Measurements from ENCODE around the gene ACSM2B. TPM values are rescaled to one million over a fixed set of nuclear protein-coding genes. Genes with fewer than 3 reads are reported as not detected.
"Not testable (repeated sequence)": the region's sequence is repeated elsewhere in the genome, so short reads cannot be mapped to it uniquely, and the experiment has no call there.

Gene ACSM2B
- total RNA-seq, 1 experiment from 2014 or later, result 1.4 TPM

DNA sequence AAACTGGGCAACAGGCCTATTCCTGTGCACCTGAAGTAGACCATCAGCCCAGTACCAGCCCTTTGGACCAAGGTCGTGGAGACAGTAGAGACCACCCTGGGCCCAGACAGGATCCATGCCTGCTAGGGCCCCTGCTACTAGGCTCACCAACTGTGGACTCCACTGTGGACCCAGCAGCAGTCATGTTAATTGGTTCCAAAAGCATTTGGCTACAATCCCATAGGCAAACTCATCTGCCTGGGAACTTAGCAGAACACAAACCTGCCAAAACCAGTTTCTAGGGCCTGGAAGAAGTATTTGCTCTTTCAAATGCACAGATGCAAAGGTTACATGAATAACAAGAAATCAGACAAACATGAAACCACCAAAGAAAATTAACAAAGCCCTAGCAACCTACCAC is 71.7 kb downstream of the ACSM2B start:
- Histone ChIP-seq H3K4me3 (ENCODE audit: low read depth, low read length) (no peak overlapping the region), H3K4me1 (no peaks in the 10 kb centered on the region), H3K9me3 (peaks cover 11% of the 10 kb centered on the region), H3K36me3 (ENCODE audit: control insufficient read depth, insufficient read depth, low read length) (no peaks in the 10 kb centered on the region), H3K27me3 (replicated peaks; ENCODE audit: control insufficient read depth, insufficient read depth, low read length) (no peaks in the 10 kb centered on the region)
- Mint-ChIP-seq H3K9me3 (ENCODE audit: unreplicated experiment) (peaks cover 25% of the 10 kb centered on the region), H3K27me3 (ENCODE audit: insufficient read depth, unreplicated experiment) (no peaks in the 10 kb centered on the region), H3K36me3 (ENCODE audit: insufficient read depth, unreplicated experiment) (no peaks in the 10 kb centered on the region), H3K27ac (ENCODE audit: unreplicated experiment) (no peak overlapping the region), H3K4me3 (ENCODE audit: unreplicated experiment) (no peak overlapping the region), H3K4me1 (ENCODE audit: low read depth, unreplicated experiment) (no peaks in the 10 kb centered on the region)
- TF ChIP-seq CTCF (IDR thresholded peaks at IDR 0.05; ENCODE audit: insufficient read depth in 1 of 2, low read depth in 1 of 2, low read length in 1 of 2, severe bottlenecking in 1 of 2, unreplicated experiment in 1 of 2), result no peak
- POLR2A ChIA-PET, result no interaction called here
- intact Hi-C loops (cut with micrococcal nuclease; ENCODE audit: unreplicated experiment), result no loop called here
- BruUV-seq (replicated peaks), result no TSS peak
- CTCF ChIA-PET, result no interaction called here
- DNase-seq, result no peak

DNA sequence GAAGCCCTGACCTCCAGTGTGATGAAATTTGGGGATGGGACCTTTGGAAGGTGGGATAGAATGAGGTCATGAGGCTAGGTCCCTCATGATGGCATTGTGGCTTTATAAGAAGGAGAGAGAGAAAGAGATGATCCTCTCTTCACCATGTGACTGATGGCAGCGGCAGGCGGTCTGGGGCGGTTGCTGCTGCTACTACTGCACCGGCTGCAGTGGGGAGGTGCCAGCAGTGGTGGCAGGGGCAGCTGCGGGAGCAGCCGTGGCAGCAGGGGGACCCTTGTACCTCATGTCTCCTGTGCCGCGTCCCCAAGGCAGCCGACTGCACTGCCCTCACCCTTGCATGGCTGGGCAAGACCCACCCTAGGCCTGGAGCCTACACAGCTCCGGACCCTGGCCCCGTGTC is 84.7 kb downstream of the ACSM2B start:
- H3K4me1 ChIP-seq; DNase-seq; H3K4me3 Mint-ChIP-seq (ENCODE audit: unreplicated experiment); CTCF ChIA-PET; H3K27ac Mint-ChIP-seq (ENCODE audit: unreplicated experiment); H3K27me3 ChIP-seq (replicated peaks; ENCODE audit: control insufficient read depth, insufficient read depth, low read length); H3K27me3 Mint-ChIP-seq (ENCODE audit: insufficient read depth, unreplicated experiment); H3K4me3 ChIP-seq (ENCODE audit: low read depth, low read length); H3K36me3 ChIP-seq (ENCODE audit: control insufficient read depth, insufficient read depth, low read length); POLR2A ChIA-PET; intact Hi-C loops (cut with micrococcal nuclease; ENCODE audit: unreplicated experiment); H3K4me1 Mint-ChIP-seq (ENCODE audit: low read depth, unreplicated experiment); H3K9me3 Mint-ChIP-seq (ENCODE audit: unreplicated experiment); H3K9me3 ChIP-seq; BruUV-seq (replicated peaks); H3K36me3 Mint-ChIP-seq (ENCODE audit: insufficient read depth, unreplicated experiment): not testable (repeated sequence)

DNA sequence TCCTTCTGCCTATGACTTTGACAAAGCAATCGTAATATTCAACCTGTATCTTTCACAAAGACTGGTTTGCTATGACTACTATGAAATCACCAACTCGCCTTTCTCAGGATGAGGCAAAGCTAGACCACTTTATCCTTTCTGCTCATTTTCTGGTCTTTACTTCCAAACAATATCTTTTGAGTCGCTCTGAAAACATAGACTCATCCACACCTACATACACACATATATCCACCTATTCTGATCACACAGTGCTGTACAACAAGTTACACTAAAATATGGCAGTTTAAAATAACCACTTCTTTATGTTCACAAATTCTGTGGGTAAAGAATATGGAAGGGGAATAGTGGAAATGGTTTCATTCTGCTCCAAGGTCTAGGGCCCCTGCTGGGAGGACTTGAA is 85.2 kb downstream of the ACSM2B start:
- H3K9me3 Mint-ChIP-seq (ENCODE audit: unreplicated experiment); H3K27ac Mint-ChIP-seq (ENCODE audit: unreplicated experiment); H3K4me3 ChIP-seq (ENCODE audit: low read depth, low read length); H3K9me3 ChIP-seq; DNase-seq; POLR2A ChIA-PET; H3K36me3 ChIP-seq (ENCODE audit: control insufficient read depth, insufficient read depth, low read length); H3K27me3 ChIP-seq (replicated peaks; ENCODE audit: control insufficient read depth, insufficient read depth, low read length); H3K27me3 Mint-ChIP-seq (ENCODE audit: insufficient read depth, unreplicated experiment); H3K4me1 ChIP-seq; CTCF ChIA-PET; BruUV-seq (replicated peaks); H3K4me3 Mint-ChIP-seq (ENCODE audit: unreplicated experiment); H3K36me3 Mint-ChIP-seq (ENCODE audit: insufficient read depth, unreplicated experiment); intact Hi-C loops (cut with micrococcal nuclease; ENCODE audit: unreplicated experiment); H3K4me1 Mint-ChIP-seq (ENCODE audit: low read depth, unreplicated experiment): not testable (repeated sequence)

Other genes starting within 250 kb of the ACSM2B start
- gene GP2, start 248.9 kb downstream of the ACSM2B start, total RNA-seq (2022), result not detected in 2 replicates
- gene UMOD, start 223.7 kb downstream of the ACSM2B start, total RNA-seq (2022), result not detected in 2 replicates
- not detected in 2 replicates for gene PDILT, start 171.6 kb downstream of the ACSM2B start, total RNA-seq (2022)
- not detected in 2 replicates for gene ACSM5, start 166.8 kb downstream of the ACSM2B start, total RNA-seq (2022)
- not detected in 2 replicates for gene ACSM2A, start 124.8 kb downstream of the ACSM2B start, total RNA-seq (2022)
- not detected in 2 replicates for gene ACSM1, start 121.3 kb upstream of the ACSM2B start, total RNA-seq (2022)
- 27.2 and 29.5 TPM in 2 replicates for gene THUMPD1, start 165.5 kb upstream of the ACSM2B start, total RNA-seq (2022)
- gene ACSM3, start 187.6 kb upstream of the ACSM2B start, total RNA-seq (2022), result 6.9 TPM in 2 replicates
- gene ERI2, start 230.1 kb upstream of the ACSM2B start, total RNA-seq (2022), result 22.4 and 24.6 TPM in 2 replicates
- 6.9 and 7.3 TPM in 2 replicates for gene REXO5, start 230.2 kb upstream of the ACSM2B start, total RNA-seq (2022)

Measured in Caco-2 (cell line).